ENCODE measurements around the gene CFAP157. TPM values are rescaled to one million over a fixed set of nuclear protein-coding genes. Genes with fewer than 3 reads are reported as not detected.

Gene CFAP157
- total RNA-seq, 2 experiments from 2014 or later = 0.11 TPM; not detected in 1

DNA sequence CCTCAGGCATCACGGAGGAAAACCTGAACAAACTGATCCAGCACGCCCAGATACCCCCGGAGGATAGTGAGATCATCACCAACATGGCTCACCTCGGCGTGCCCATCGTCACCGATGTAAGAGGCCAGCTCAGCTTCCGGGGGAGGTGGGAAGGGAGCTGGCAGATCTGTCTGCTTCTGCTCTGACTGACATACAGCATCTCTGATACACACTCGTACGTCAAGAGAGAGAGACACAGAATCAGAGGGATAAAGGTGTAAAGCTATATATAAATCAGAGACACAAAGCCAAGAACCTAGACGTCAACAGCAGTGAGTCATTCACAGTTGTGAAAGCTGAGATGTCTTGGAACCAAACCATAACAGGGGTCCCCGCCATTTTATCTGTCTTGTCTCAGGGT, 30.1 kb upstream of the CFAP157 start:
- no peak for DNase-seq
- no peaks in the 10 kb centered on the region for H3K4me1 Mint-ChIP-seq (ENCODE audit: low read depth)
- H3K27ac Mint-ChIP-seq = no peak overlapping the region
- peaks cover 5% of the 10 kb centered on the region for H3K36me3 Mint-ChIP-seq (ENCODE audit: low read depth)
- intact Hi-C loops (cut with micrococcal nuclease) = no loop called here
- no peak for TF ChIP-seq CTCF (IDR thresholded peaks at IDR 0.05)
- no peak for ATAC-seq
- no peaks in the 10 kb centered on the region for H3K27me3 Mint-ChIP-seq
- H3K4me3 Mint-ChIP-seq = no peak overlapping the region
- H3K9me3 Mint-ChIP-seq = no peaks in the 10 kb centered on the region
- POLR2A ChIA-PET = no interaction called here
- CTCF ChIA-PET = interaction anchor here (0.6 kb wide), 1 partner anchor 512 kb away, joined by 3 read pairs; no protein-coding TSS in a partner anchor

GRCh38 chr9:127679506-127679905, 27.3 kb upstream of the CFAP157 start:
- ChIA-PET CTCF (interaction anchor here (1.8 kb wide), 1 partner anchor 34 kb away, joined by 5 read pairs; no protein-coding TSS in a partner anchor), POLR2A (interaction anchor here (1.0 kb wide), 1 partner anchor 150 kb away, joined by 4 read pairs; no protein-coding TSS in a partner anchor)
- TF ChIP-seq CTCF (IDR thresholded peaks at IDR 0.05) = no peak
- intact Hi-C loops (cut with micrococcal nuclease) = no loop called here
- ATAC-seq = no peak
- H3K27me3 Mint-ChIP-seq = no peaks in the 10 kb centered on the region
- no peaks in the 10 kb centered on the region for H3K4me1 Mint-ChIP-seq (ENCODE audit: low read depth)
- no peak for DNase-seq
- H3K36me3 Mint-ChIP-seq (ENCODE audit: low read depth) = peaks cover 5% of the 10 kb centered on the region
- no peak overlapping the region for H3K4me3 Mint-ChIP-seq
- no peak overlapping the region for H3K27ac Mint-ChIP-seq
- no peaks in the 10 kb centered on the region for H3K9me3 Mint-ChIP-seq

DNA sequence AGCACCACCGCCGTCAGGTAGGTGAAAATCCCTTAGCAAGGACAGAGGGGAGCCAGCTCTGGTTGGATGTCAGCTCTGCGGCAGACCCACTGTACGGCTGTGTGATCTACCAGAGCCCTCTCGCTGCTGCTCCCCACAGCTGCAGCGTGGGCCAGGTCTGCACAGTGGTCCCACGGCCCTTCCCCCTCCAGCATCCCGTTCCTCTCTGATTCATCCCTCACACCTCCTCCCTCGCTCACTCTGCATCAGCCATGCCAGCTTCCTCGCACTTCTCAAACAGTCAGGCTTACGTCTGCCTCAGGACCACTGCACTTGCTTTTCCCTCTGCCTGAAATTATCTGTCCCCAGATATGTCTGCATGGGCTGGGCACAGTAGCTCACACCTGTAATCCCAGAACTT, 26.6 kb upstream of the CFAP157 start:
- H3K4me3 Mint-ChIP-seq = no peak overlapping the region

DNA sequence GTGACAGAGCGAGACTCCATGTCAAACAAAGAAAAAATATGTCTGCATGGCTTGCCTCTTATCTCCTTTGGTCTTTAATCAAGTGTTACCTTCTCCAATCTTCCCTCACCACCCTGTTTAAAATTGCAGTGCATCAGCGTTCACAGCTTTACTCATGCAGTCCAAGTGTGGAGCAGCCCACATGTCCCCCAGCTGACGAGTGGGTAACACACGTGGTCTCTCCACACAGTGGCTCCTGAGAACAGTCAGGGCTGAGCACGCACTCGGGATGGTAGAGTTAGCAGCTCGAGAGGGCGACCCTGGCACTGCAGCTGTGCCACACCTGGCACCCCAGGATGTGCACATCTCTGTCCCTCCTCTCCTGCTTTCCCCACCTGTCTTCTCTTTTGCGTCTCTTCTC, 25.9 kb upstream of the CFAP157 start:
- ChIA-PET CTCF (interaction anchor here (1.0 to 1.8 kb wide), 2 partner anchors 34 to 35 kb away, joined by 3 to 5 read pairs; partner anchors contain the start of gene PTRH1), POLR2A (interaction anchor here (1.4 kb wide), 1 partner anchor 35 kb away, joined by 4 read pairs; the partner anchor contains the start of genes PTRH1 and TTC16)
- Mint-ChIP-seq H3K9me3 (no peaks in the 10 kb centered on the region), H3K4me1 (ENCODE audit: low read depth) (no peaks in the 10 kb centered on the region), H3K36me3 (ENCODE audit: low read depth) (peaks cover 5% of the 10 kb centered on the region), H3K27ac (no peak overlapping the region), H3K4me3 (no peak overlapping the region), H3K27me3 (no peaks in the 10 kb centered on the region)
- no peak for ATAC-seq
- intact Hi-C loops (cut with micrococcal nuclease) = no loop called here
- TF ChIP-seq CTCF (IDR thresholded peaks at IDR 0.05) = no peak
- no peak for DNase-seq

More for the DNA sequence above, 26.6 kb upstream of the CFAP157 start:
- H3K27ac Mint-ChIP-seq = no peak overlapping the region
- intact Hi-C loops (cut with micrococcal nuclease) = no loop called here
- H3K9me3 Mint-ChIP-seq = no peaks in the 10 kb centered on the region
- POLR2A ChIA-PET = interaction anchor here (1.0 kb wide), 1 partner anchor 151 kb away, joined by 4 read pairs; no protein-coding TSS in a partner anchor
- no peak for TF ChIP-seq CTCF (IDR thresholded peaks at IDR 0.05)
- ATAC-seq = no peak
- no peaks in the 10 kb centered on the region for H3K27me3 Mint-ChIP-seq
- no peak for DNase-seq
- peaks cover 5% of the 10 kb centered on the region for H3K36me3 Mint-ChIP-seq (ENCODE audit: low read depth)
- CTCF ChIA-PET = interaction anchor here (1.0 to 1.8 kb wide), 2 partner anchors 34 to 35 kb away, joined by 3 to 5 read pairs; partner anchors contain the start of gene PTRH1
- H3K4me1 Mint-ChIP-seq (ENCODE audit: low read depth) = no peaks in the 10 kb centered on the region

GRCh38 chr9:127682351-127683136, 24.2 kb upstream of the CFAP157 start:
- Mint-ChIP-seq H3K9me3 (no peaks in the 10 kb centered on the region), H3K27ac (no peak overlapping the region), H3K4me1 (ENCODE audit: low read depth) (no peaks in the 10 kb centered on the region), H3K36me3 (ENCODE audit: low read depth) (peaks cover 5% of the 10 kb centered on the region), H3K4me3 (no peak overlapping the region), H3K27me3 (no peaks in the 10 kb centered on the region)
- intact Hi-C loops (cut with micrococcal nuclease) = no loop called here
- POLR2A ChIA-PET = no interaction called here
- CTCF ChIA-PET = interaction anchor here (1.3 to 1.4 kb wide), 2 partner anchors 52 to 92 kb away, joined by 3 read pairs; partner anchors contain the start of gene TOR2A
- no peak for TF ChIP-seq CTCF (IDR thresholded peaks at IDR 0.05)
- ATAC-seq (no peak), DNase-seq (no peak)
